ENCODE measurements around the gene CAV3.

CAV3 gene

GRCh38 chr3:8777201-8777977 is 43.8 kb downstream of the CAV3 start:
- Mint-ChIP-seq H3K27ac (no peak overlapping the region), H3K36me3 (ENCODE audit: low read depth) (no peaks in the 10 kb centered on the region), H3K27me3 (no peaks in the 10 kb centered on the region), H3K9me3 (no peaks in the 10 kb centered on the region), H3K4me3 (no peak overlapping the region), H3K4me1 (ENCODE audit: low read depth) (peaks cover 4% of the 10 kb centered on the region)
- intact Hi-C loops (cut with micrococcal nuclease), result no loop called here

- Mint-ChIP-seq H3K36me3 (ENCODE audit: low read depth) (no peaks in the 10 kb centered on the region), H3K4me3 (no peak overlapping the region), H3K27ac (no peak overlapping the region), H3K4me1 (ENCODE audit: low read depth) (peaks cover 4% of the 10 kb centered on the region), H3K27me3 (no peaks in the 10 kb centered on the region), H3K9me3 (no peaks in the 10 kb centered on the region)
- intact Hi-C loops (cut with micrococcal nuclease), result no loop called here
These were observed 44.3 kb downstream of the CAV3 start for GRCh38 chr3:8777978-8778267.

- Mint-ChIP-seq H3K27me3 (no peaks in the 10 kb centered on the region), H3K27ac (no peak overlapping the region), H3K4me1 (ENCODE audit: low read depth) (peaks cover 4% of the 10 kb centered on the region), H3K9me3 (no peaks in the 10 kb centered on the region), H3K36me3 (ENCODE audit: low read depth) (no peaks in the 10 kb centered on the region), H3K4me3 (no peak overlapping the region)
- intact Hi-C loops (cut with micrococcal nuclease), result no loop called here
These were observed 44.9 kb downstream of the CAV3 start for GRCh38 chr3:8778475-8778874.

- no peak overlapping the region for H3K4me3 Mint-ChIP-seq
- H3K9me3 Mint-ChIP-seq, result no peaks in the 10 kb centered on the region
- intact Hi-C loops (cut with micrococcal nuclease), result no loop called here
- H3K27me3 Mint-ChIP-seq, result no peaks in the 10 kb centered on the region
- H3K4me1 Mint-ChIP-seq (ENCODE audit: low read depth), result peaks cover 4% of the 10 kb centered on the region
- no peak overlapping the region for H3K27ac Mint-ChIP-seq
- H3K36me3 Mint-ChIP-seq (ENCODE audit: low read depth), result no peaks in the 10 kb centered on the region
These were observed 46.7 kb downstream of the CAV3 start for GRCh38 chr3:8780279-8780678.

- Mint-ChIP-seq H3K9me3 (peaks cover 10% of the 10 kb centered on the region), H3K4me3 (no peak overlapping the region), H3K36me3 (ENCODE audit: low read depth) (no peaks in the 10 kb centered on the region), H3K27me3 (no peaks in the 10 kb centered on the region), H3K27ac (no peak overlapping the region), H3K4me1 (ENCODE audit: low read depth) (peaks cover 4% of the 10 kb centered on the region)
- intact Hi-C loops (cut with micrococcal nuclease), result no loop called here
These were observed 51.3 kb downstream of the CAV3 start for GRCh38 chr3:8784676-8785435.

GRCh38 chr3:8790529-8790928 is 56.9 kb downstream of the CAV3 start:
- H3K4me1 Mint-ChIP-seq (ENCODE audit: low read depth), result no peaks in the 10 kb centered on the region
- H3K27me3 Mint-ChIP-seq, result no peaks in the 10 kb centered on the region
- no peak overlapping the region for H3K4me3 Mint-ChIP-seq
- H3K27ac Mint-ChIP-seq, result no peak overlapping the region
- H3K9me3 Mint-ChIP-seq, result peaks cover 17% of the 10 kb centered on the region
- intact Hi-C loops (cut with micrococcal nuclease), result no loop called here
- no peaks in the 10 kb centered on the region for H3K36me3 Mint-ChIP-seq (ENCODE audit: low read depth)

- Mint-ChIP-seq H3K4me1 (ENCODE audit: low read depth) (no peaks in the 10 kb centered on the region), H3K36me3 (ENCODE audit: low read depth) (no peaks in the 10 kb centered on the region), H3K4me3 (no peak overlapping the region)
These were observed 59.6 kb downstream of the CAV3 start for GRCh38 chr3:8793242-8793641.

GRCh38 chr3:8794247-8794646 is 60.6 kb downstream of the CAV3 start:
- Mint-ChIP-seq H3K4me1 (ENCODE audit: low read depth) (no peaks in the 10 kb centered on the region), H3K36me3 (ENCODE audit: low read depth) (no peaks in the 10 kb centered on the region), H3K4me3 (no peak overlapping the region), H3K27me3 (no peaks in the 10 kb centered on the region), H3K27ac (no peak overlapping the region), H3K9me3 (peaks cover 13% of the 10 kb centered on the region)
- intact Hi-C loops (cut with micrococcal nuclease), result no loop called here

More at GRCh38 chr3:8793242-8793641, 59.6 kb downstream of the CAV3 start:
- intact Hi-C loops (cut with micrococcal nuclease), result no loop called here
- H3K27me3 Mint-ChIP-seq, result no peaks in the 10 kb centered on the region
- H3K27ac Mint-ChIP-seq, result no peak overlapping the region
- H3K9me3 Mint-ChIP-seq, result peaks cover 17% of the 10 kb centered on the region

All from dendritic cell treated with granulocyte-macrophage colony-stimulating factor and Interleukin-4, amounts not matched to agents 40 ng/mL and 50 ng/mL, for 4 days (primary cell).